Measurements from ENCODE around the gene METTL25. TPM values are rescaled to one million over a fixed set of nuclear protein-coding genes. Genes with fewer than 3 reads are reported as not detected.

Gene METTL25
- total RNA-seq: 9.8 and 18.0 TPM in 2 replicates

GRCh38 chr12:82358200-82359114 lies at the start of gene METTL25, which contains the start of gene CCDC59:
TSS of gene METTL25 (plus strand) at chr12:82358529. CDS start at chr12:82358566, 37 bp downstream.
TSS of gene CCDC59 (minus strand) at chr12:82358387. CDS start at chr12:82358376, 11 bp downstream.

Other genes with a start within 250 kb of the METTL25 start
- 73.0 and 86.1 TPM in 2 replicates for gene CCDC59, start 142 bp upstream of the METTL25 start, total RNA-seq

All from regular cardiac myocyte (primary cell).